ENCODE results near the gene RTN1. TPM values are rescaled to one million over a fixed set of nuclear protein-coding genes. Genes with fewer than 3 reads are reported as not detected.

RTN1 gene
- total and polyA plus RNA-seq, 2 of the 8 experiments (the other 6 are each of a cell fraction or from before 2014, with no cell fraction given), result 2.8 to 4.9 TPM

GRCh38 chr14:59619061-59619460, 251.5 kb downstream of the RTN1 start (continued):
- TF ChIP-seq, protein P1, sequence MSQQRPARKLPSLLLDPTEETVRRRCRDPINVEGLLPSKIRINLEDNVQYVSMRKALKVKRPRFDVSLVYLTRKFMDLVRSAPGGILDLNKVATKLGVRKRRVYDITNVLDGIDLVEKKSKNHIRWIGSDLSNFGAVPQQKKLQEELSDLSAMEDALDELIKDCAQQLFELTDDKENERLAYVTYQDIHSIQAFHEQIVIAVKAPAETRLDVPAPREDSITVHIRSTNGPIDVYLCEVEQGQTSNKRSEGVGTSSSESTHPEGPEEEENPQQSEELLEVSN (IDR thresholded peaks at IDR 0.05), result no peak

Data from H1 (cell line).